A673 (cell line): ENCODE measurements around the gene WNK2. TPM values are rescaled to one million over a fixed set of nuclear protein-coding genes. Genes with fewer than 3 reads are reported as not detected.

Source experiments
- BruUV-seq: library from RNA; stranded (reverse); fragments of 400-500 nt; replicated peaks from 2 replicates; lab custom pipeline; 2021; lab: Mats Ljungman, UMichigan
- CTCF ChIA-PET: fragments of 300-600 bp; sonication (Branson Sonifier 250); formaldehyde crosslinking; loops from one replicate; lab custom pipeline; 2022; ENCODE audit warnings: antibody characterized with exemption; lab: Charles Lee
- POLR2A ChIA-PET: fragments of 300-600 bp; sonication (Branson Sonifier 250); formaldehyde crosslinking; loops from one replicate; lab custom pipeline; 2022; ENCODE audit warnings: antibody characterized with exemption; ENCODE audit not compliant: low non-redundant PET; lab: Charles Lee
- DNase-seq: peaks from one replicate; pipeline ENCODE4 v3.0.0-alpha.2; 2015; ENCODE audit warnings: low spot score
- H3K27ac ChIP-seq: fragments of 200-600 bp; sonication (generic); 2 replicates; pipeline ENCODE4 v1.5.1; 2016; ENCODE audit warnings: mixed run types, low read depth, mild to moderate bottlenecking, mixed read lengths, antibody characterized with exemption, low read length; ENCODE audit not compliant: poor library complexity, severe bottlenecking
- H3K27me3 ChIP-seq: fragments of 200-600 bp; sonication (generic); replicated peaks from 2 replicates; pipeline ENCODE4 v1.6.1; 2017; ENCODE audit warnings: mixed run types, low read depth, mild to moderate bottlenecking, mixed read lengths, antibody characterized with exemption, low read length; ENCODE audit not compliant: insufficient read depth, poor library complexity
- H3K36me3 ChIP-seq: fragments of 200-600 bp; sonication (generic); 2 replicates; pipeline ENCODE4 v1.6.1; 2016; ENCODE audit warnings: mixed run types, mild to moderate bottlenecking, mixed read lengths, antibody characterized with exemption, low read length; ENCODE audit not compliant: insufficient read depth, poor library complexity, severe bottlenecking
- H3K4me1 ChIP-seq: fragments of 200-600 bp; sonication (generic); 2 replicates; pipeline ENCODE4 v1.6.1; 2017; ENCODE audit warnings: mixed run types, mild to moderate bottlenecking, mixed read lengths, antibody characterized with exemption, low read length; ENCODE audit not compliant: insufficient read depth, poor library complexity, severe bottlenecking
- H3K4me3 ChIP-seq: fragments of 200-600 bp; sonication (generic); 2 replicates; pipeline ENCODE4 v1.5.1; 2016; ENCODE audit warnings: low read depth, mixed run types, mild to moderate bottlenecking, mixed read lengths, low read length; ENCODE audit not compliant: poor library complexity, severe bottlenecking
- H3K9me3 ChIP-seq: fragments of 200-600 bp; sonication (generic); 2 replicates; pipeline ENCODE4 v1.6.1; 2016; ENCODE audit warnings: mixed run types, low read depth, mild to moderate bottlenecking, mixed read lengths, antibody characterized with exemption, low read length; ENCODE audit not compliant: poor library complexity, severe bottlenecking
- CTCF ChIP-seq: fragments of 300-800, 200-600 bp; sonication (generic); conservative IDR thresholded peaks from 2 replicates; pipeline ENCODE4 v1.5.1; 2017; ENCODE audit warnings: low read depth, mild to moderate bottlenecking, antibody characterized with exemption, low read length, moderate library complexity, mixed read lengths
- EZH2 ChIP-seq: fragments of 200-600 bp; sonication (generic); IDR thresholded peaks from 2 replicates; pipeline ENCODE4 v1.6.1; 2017; ENCODE audit warnings: borderline replicate concordance, low read depth, mild to moderate bottlenecking, mixed read lengths, antibody characterized with exemption, low read length; ENCODE audit not compliant: poor library complexity, severe bottlenecking
- intact Hi-C: fragments of 100-400 bp; cut with micrococcal nuclease; formaldehyde crosslinking; loops from one replicate; pipeline ENCODE4 v1.10.0; 2022; ENCODE audit not compliant: unreplicated experiment
- total RNA-seq: library from RNA; stranded (reverse); gene quantifications from 2 replicates; pipeline ENCODE4 v1.2.3, GENCODE V29; 2021

Gene WNK2
- total RNA-seq, 1 experiment from 2014 or later = 9.6 TPM

- DNase-seq = no peak
- H3K36me3 ChIP-seq = no peaks in the 10 kb centered on the region
- TF ChIP-seq EZH2 = no peak
- no peak for TF ChIP-seq CTCF
- intact Hi-C loops = no loop called here
- POLR2A ChIA-PET = no interaction called here
- no peaks in the 10 kb centered on the region for H3K9me3 ChIP-seq
- no TSS peak for BruUV-seq
- H3K4me3 ChIP-seq = no peak overlapping the region
- H3K4me1 ChIP-seq = peaks cover 8% of the 10 kb centered on the region
- peaks cover 30% of the 10 kb centered on the region for H3K27me3 ChIP-seq
- CTCF ChIA-PET = no interaction called here
- H3K27ac ChIP-seq = no peak overlapping the region
Observed at GRCh38 chr9:93183131-93183662, 742 bp upstream of the WNK2 start.

GRCh38 chr9:93184432-93185265 lies 710 bp downstream of the WNK2 start:
- Histone ChIP-seq H3K27ac (no peak overlapping the region), H3K4me1 (peaks cover 8% of the 10 kb centered on the region), H3K9me3 (no peaks in the 10 kb centered on the region), H3K27me3 (peaks cover 30% of the 10 kb centered on the region), H3K36me3 (no peaks in the 10 kb centered on the region), H3K4me3 (peak overlapping the region; percentile 53)
- peak; percentile 21 for DNase-seq
- intact Hi-C loops = no loop called here
- ChIA-PET POLR2A (no interaction called here), CTCF (no interaction called here)
- no peak for TF ChIP-seq CTCF
- peak; percentile 62 for TF ChIP-seq EZH2
- BruUV-seq = no TSS peak

DNA sequence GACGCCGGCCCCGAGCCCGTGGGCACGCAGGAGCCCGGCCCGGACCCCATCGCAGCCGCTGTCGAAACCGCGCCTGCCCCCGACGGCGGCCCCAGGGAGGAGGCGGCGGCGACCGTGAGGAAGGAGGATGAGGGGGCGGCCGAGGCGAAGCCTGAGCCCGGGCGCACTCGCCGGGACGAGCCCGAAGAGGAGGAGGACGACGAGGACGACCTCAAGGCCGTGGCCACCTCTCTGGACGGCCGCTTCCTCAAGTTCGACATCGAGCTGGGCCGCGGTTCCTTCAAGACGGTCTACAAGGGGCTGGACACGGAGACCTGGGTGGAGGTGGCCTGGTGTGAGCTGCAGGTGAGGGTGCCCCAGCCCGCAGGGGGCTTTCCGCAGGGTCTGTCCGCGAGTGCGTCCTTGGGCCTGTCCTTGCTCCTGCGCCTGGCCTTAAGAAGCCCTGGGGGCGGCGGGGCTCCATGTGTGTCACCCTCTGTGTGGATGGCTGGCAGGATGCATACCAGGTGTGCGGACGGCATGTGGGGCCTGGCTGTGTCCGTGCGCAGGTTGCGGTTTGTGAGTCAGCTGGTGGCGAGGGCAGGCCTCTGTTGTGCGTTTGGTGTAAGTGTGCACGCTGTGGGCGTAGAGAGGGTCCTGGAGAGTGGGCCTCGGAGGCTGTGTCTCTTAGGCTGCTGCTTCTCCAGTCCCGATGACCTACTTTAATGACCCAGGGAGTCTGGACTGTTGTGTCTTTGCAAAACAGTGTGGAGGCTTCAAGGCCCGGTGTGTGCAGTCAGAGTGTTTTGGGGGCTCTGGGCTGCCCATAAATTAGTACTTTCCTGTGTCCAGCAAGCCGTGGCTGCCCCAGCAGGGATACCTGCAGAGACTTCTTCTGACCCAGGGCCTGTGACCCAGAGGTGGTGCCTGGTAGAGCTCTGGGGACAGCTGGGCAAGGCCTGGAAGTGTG lies 1.6 kb downstream of the WNK2 start:
- Histone ChIP-seq H3K4me1 (peaks cover 8% of the 10 kb centered on the region), H3K27me3 (peaks cover 30% of the 10 kb centered on the region), H3K36me3 (no peaks in the 10 kb centered on the region), H3K4me3 (no peak overlapping the region), H3K9me3 (no peaks in the 10 kb centered on the region), H3K27ac (no peak overlapping the region)
- POLR2A ChIA-PET = interaction anchor here (0.5 kb wide), 1 partner anchor 18 kb away, joined by 4 read pairs; no protein-coding TSS in a partner anchor
- no TSS peak for BruUV-seq
- no peak for TF ChIP-seq CTCF
- TF ChIP-seq EZH2 = no peak
- CTCF ChIA-PET = no interaction called here
- intact Hi-C loops = no loop called here
- no peak for DNase-seq
